Measurements from ENCODE around the gene TSPAN18.

The TSPAN18 gene

GRCh38 chr11:44760917-44761550, 34.3 kb downstream of the TSPAN18 start:
- DNase-seq = no peak

GRCh38 chr11:44761551-44761961, 34.8 kb downstream of the TSPAN18 start:
- DNase-seq = no peak

- DNase-seq = no peak
These were observed 36.5 kb downstream of the TSPAN18 start for GRCh38 chr11:44763121-44763820.

GRCh38 chr11:44764583-44764982, 37.8 kb downstream of the TSPAN18 start:
- DNase-seq = no peak

- no peak for DNase-seq
These were observed 38.3 kb downstream of the TSPAN18 start for GRCh38 chr11:44765026-44765595.

- no peak for DNase-seq
These were observed 38.9 kb downstream of the TSPAN18 start for GRCh38 chr11:44765676-44766075.

GRCh38 chr11:44766112-44766971, 39.6 kb downstream of the TSPAN18 start:
- DNase-seq = no peak

- DNase-seq = no peak
These were observed 40.2 kb downstream of the TSPAN18 start for GRCh38 chr11:44766972-44767278.

- DNase-seq = no peak
These were observed 40.7 kb downstream of the TSPAN18 start for GRCh38 chr11:44767421-44767820.

GRCh38 chr11:44770401-44770800, 43.6 kb downstream of the TSPAN18 start:
- DNase-seq = no peak

- DNase-seq = no peak
These were observed 44.5 kb downstream of the TSPAN18 start for GRCh38 chr11:44771252-44771734.

GRCh38 chr11:44771841-44772240, 45.1 kb downstream of the TSPAN18 start:
- DNase-seq = no peak

- no peak for DNase-seq
These were observed 46.7 kb downstream of the TSPAN18 start for GRCh38 chr11:44773351-44773965.

GRCh38 chr11:44774108-44774507, 47.3 kb downstream of the TSPAN18 start:
- no peak for DNase-seq

GRCh38 chr11:44774731-44775130, 48.0 kb downstream of the TSPAN18 start:
- DNase-seq = no peak

- DNase-seq = no peak
These were observed 48.7 kb downstream of the TSPAN18 start for GRCh38 chr11:44775366-44775984.

- DNase-seq = no peak
These were observed 49.3 kb downstream of the TSPAN18 start for GRCh38 chr11:44775985-44776446.

GRCh38 chr11:44776551-44777208, 49.9 kb downstream of the TSPAN18 start:
- DNase-seq = no peak

GRCh38 chr11:44777209-44778194, 50.7 kb downstream of the TSPAN18 start:
- no peak for DNase-seq
